Measurements from ENCODE around the gene PRKCZ.

DNA sequence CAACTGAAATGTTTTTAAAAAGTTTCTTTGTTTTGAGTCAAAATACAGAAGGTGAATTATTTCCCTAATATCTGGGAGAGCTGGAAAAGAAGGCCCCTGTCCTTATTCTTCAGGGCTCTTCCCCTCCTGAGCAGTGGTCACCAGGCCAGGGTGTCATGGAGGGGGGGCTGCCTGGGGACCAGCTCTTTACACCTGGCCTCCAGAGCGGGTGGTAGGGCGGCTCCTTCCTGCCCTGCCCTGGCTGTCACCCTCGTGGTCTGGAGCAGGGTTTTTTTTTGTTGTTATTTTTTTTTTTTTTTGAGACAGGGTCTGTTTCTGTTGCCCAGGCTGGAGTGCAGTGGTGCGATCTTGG is 184.5 kb downstream of the PRKCZ start:
- TF ChIP-seq, protein P1, sequence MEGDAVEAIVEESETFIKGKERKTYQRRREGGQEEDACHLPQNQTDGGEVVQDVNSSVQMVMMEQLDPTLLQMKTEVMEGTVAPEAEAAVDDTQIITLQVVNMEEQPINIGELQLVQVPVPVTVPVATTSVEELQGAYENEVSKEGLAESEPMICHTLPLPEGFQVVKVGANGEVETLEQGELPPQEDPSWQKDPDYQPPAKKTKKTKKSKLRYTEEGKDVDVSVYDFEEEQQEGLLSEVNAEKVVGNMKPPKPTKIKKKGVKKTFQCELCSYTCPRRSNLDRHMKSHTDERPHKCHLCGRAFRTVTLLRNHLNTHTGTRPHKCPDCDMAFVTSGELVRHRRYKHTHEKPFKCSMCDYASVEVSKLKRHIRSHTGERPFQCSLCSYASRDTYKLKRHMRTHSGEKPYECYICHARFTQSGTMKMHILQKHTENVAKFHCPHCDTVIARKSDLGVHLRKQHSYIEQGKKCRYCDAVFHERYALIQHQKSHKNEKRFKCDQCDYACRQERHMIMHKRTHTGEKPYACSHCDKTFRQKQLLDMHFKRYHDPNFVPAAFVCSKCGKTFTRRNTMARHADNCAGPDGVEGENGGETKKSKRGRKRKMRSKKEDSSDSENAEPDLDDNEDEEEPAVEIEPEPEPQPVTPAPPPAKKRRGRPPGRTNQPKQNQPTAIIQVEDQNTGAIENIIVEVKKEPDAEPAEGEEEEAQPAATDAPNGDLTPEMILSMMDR (IDR thresholded peaks at IDR 0.05), result no peak
- TF ChIP-seq POLR2A (IDR thresholded peaks at IDR 0.05), result no peak
